GM12892 (cell line): Measurements from ENCODE around the gene EXOSC10. TPM values are rescaled to one million over a fixed set of nuclear protein-coding genes. Genes with fewer than 3 reads are reported as not detected.

Experiments
- DNase-seq: peaks from one replicate; pipeline ENCODE4 v3.0.0; 2011; ENCODE audit not compliant: insufficient read length
- FAIRE-seq: peaks from 2 replicates; lab custom pipeline; 2011; peaks lifted over from hg19 to GRCh38; lab: Jason Lieb, UNC
- POLR2A ChIP-seq: IDR thresholded peaks from 2 replicates; pipeline ENCODE4 v1.6.1; 2011; ENCODE audit warnings: low read depth, low read length, control low read depth
- POLR2AphosphoS5 ChIP-seq: IDR thresholded peaks from 2 replicates; pipeline ENCODE4 v1.6.1; 2011; ENCODE audit warnings: low read depth, low read length, control low read depth
- TAF1 ChIP-seq: IDR thresholded peaks from 2 replicates; pipeline ENCODE4 v1.6.1; 2011; ENCODE audit warnings: low read depth, mild to moderate bottlenecking, control low read depth, low read length, borderline replicate concordance
- polyA plus RNA-seq: library from polyadenylated mRNA; unstranded; fragments of >200 nt; gene quantifications from one replicate; pipeline ENCODE4 v1.2.1, GENCODE V29; 2012; ENCODE audit warnings: missing spikeins, inconsistent platforms; ENCODE audit not compliant: missing spikeins

The EXOSC10 gene
- 50.2 TPM for polyA plus RNA-seq

GRCh38 chr1:11099310-11100148, at the start of gene EXOSC10:
TSS of gene EXOSC10 (minus strand) at chr1:11099869. CDS start at chr1:11099831, 38 bp downstream.
- DNase-seq = peak; percentile 96
- TF ChIP-seq POLR2A = peak; percentile 88
- peak; percentile 69 for TF ChIP-seq POLR2AphosphoS5
- peak; percentile 67 for TF ChIP-seq TAF1
- FAIRE-seq = peak; percentile 98

GRCh38 chr1:11147197-11147770, 47.6 kb upstream of the EXOSC10 start:
- TF ChIP-seq TAF1 (no peak), POLR2AphosphoS5 (no peak), POLR2A (no peak)
- no peak for FAIRE-seq
- DNase-seq = no peak

- FAIRE-seq (no peak), DNase-seq (no peak)
- no peak for TF ChIP-seq POLR2AphosphoS5
- TF ChIP-seq POLR2A = no peak
- no peak for TF ChIP-seq TAF1
These were observed 46.1 kb upstream of the EXOSC10 start for GRCh38 chr1:11145741-11146140.

- no peak for FAIRE-seq
- DNase-seq = no peak
- no peak for TF ChIP-seq POLR2A
- TF ChIP-seq POLR2AphosphoS5 = no peak
- no peak for TF ChIP-seq TAF1
These were observed 45.0 kb upstream of the EXOSC10 start for GRCh38 chr1:11144570-11145256.

- TF ChIP-seq POLR2AphosphoS5 = no peak
- TF ChIP-seq TAF1 = no peak
- no peak for TF ChIP-seq POLR2A
- no peak for DNase-seq
- no peak for FAIRE-seq
These were observed 44.2 kb upstream of the EXOSC10 start for GRCh38 chr1:11143907-11144306.

GRCh38 chr1:11143401-11143800, 43.7 kb upstream of the EXOSC10 start:
- no peak for FAIRE-seq
- DNase-seq = no peak

GRCh38 chr1:11142618-11143391, 43.1 kb upstream of the EXOSC10 start:
- TF ChIP-seq TAF1 = no peak
- no peak for TF ChIP-seq POLR2AphosphoS5
- TF ChIP-seq POLR2A = no peak
- FAIRE-seq (no peak), DNase-seq (no peak)

More at GRCh38 chr1:11143401-11143800, 43.7 kb upstream of the EXOSC10 start:
- TF ChIP-seq POLR2A (no peak), POLR2AphosphoS5 (no peak), TAF1 (no peak)

- FAIRE-seq = no peak
- DNase-seq = no peak
- TF ChIP-seq POLR2A = no peak
- TF ChIP-seq POLR2AphosphoS5 = no peak
- no peak for TF ChIP-seq TAF1
These were observed 39.3 kb upstream of the EXOSC10 start for GRCh38 chr1:11138952-11139351.

GRCh38 chr1:11138029-11138428, 38.4 kb upstream of the EXOSC10 start:
- TF ChIP-seq TAF1 (no peak), POLR2AphosphoS5 (no peak), POLR2A (no peak)
- no peak for DNase-seq
- no peak for FAIRE-seq

- no peak for TF ChIP-seq TAF1
- TF ChIP-seq POLR2AphosphoS5 = no peak
- no peak for TF ChIP-seq POLR2A
- no peak for DNase-seq
- no peak for FAIRE-seq
These were observed 35.2 kb upstream of the EXOSC10 start for GRCh38 chr1:11134898-11135266.
